Liver (tissue), 9 donors: ENCODE data around the gene MYL4. TPM values are rescaled to one million over a fixed set of nuclear protein-coding genes. Genes with fewer than 3 reads are reported as not detected.

Experiments used
- DNase-seq: peaks from one replicate; pipeline ENCODE4 v3.0.0-alpha.2; 2017; ENCODE audit warnings: low spot score
- H3K27ac ChIP-seq, 2 donors: one replicate each; pipeline ENCODE4 v1.7.0; 2013; ENCODE audit warnings: inconsistent platforms in 2 of 2, low read length in 2 of 2, control low read depth in 1 of 2, low read depth in 1 of 2, mild to moderate bottlenecking in 1 of 2
- H3K27me3 ChIP-seq, 4 donors: one replicate each; pipeline versions ENCODE4 v1.6.1 to v1.7.0; 2013; ENCODE audit warnings: low read length in 3 of 4, inconsistent platforms in 1 of 4, mild to moderate bottlenecking in 1 of 4, moderate library complexity in 1 of 4; ENCODE audit not compliant: control insufficient read depth in 4 of 4, insufficient read depth in 4 of 4
- H3K36me3 ChIP-seq, 4 donors: one replicate each; pipeline versions ENCODE4 v1.6.1 to v1.7.0; 2013; ENCODE audit warnings: low read length in 3 of 4, mild to moderate bottlenecking in 3 of 4, low read depth in 1 of 4, moderate library complexity in 1 of 4; ENCODE audit not compliant: control insufficient read depth in 4 of 4, insufficient read depth in 3 of 4
- H3K4me1 ChIP-seq, 4 donors: one replicate each; pipeline versions ENCODE4 v1.6.1 to v1.7.0; 2013; ENCODE audit warnings: low read length in 3 of 4, mild to moderate bottlenecking in 3 of 4, moderate library complexity in 1 of 4; ENCODE audit not compliant: control insufficient read depth in 4 of 4, insufficient read depth in 4 of 4
- H3K4me3 ChIP-seq, 3 donors: one replicate each; pipeline versions ENCODE4 v1.6.1 to v1.7.0; 2013; ENCODE audit warnings: low read length in 3 of 3, control low read depth in 1 of 3, low read depth in 1 of 3, mild to moderate bottlenecking in 1 of 3
- H3K9ac ChIP-seq, 2 donors: one replicate each; pipeline ENCODE4 v1.7.0; 2013; ENCODE audit warnings: low read length in 2 of 2, mild to moderate bottlenecking in 2 of 2, moderate library complexity in 2 of 2, control low read depth in 1 of 2, low read depth in 1 of 2
- H3K9me3 ChIP-seq, 4 donors: one replicate each; pipeline versions ENCODE4 v1.6.1 to v1.7.0; 2013; ENCODE audit warnings: low read length in 3 of 4; ENCODE audit not compliant: control insufficient read depth in 4 of 4
- ATF3 ChIP-seq: IDR thresholded peaks from 2 replicates; pipeline ENCODE4 v1.6.1; 2016; ENCODE audit warnings: antibody characterized with exemption
- CTCF ChIP-seq: fragments of 150-350 bp; IDR thresholded peaks from 2 replicates; pipeline ENCODE4 v1.5.1; 2017; ENCODE audit warnings: improper control_type of control experiment, low read depth, low read length; ENCODE audit not compliant: missing input control
- EGR1 ChIP-seq, 2 donors: IDR thresholded peaks; 2 replicates each; pipeline ENCODE4 v1.6.1; 2016 to 2018; ENCODE audit warnings: antibody characterized with exemption in 2 of 2, low read depth in 2 of 2
- FOXA2 ChIP-seq: IDR thresholded peaks from 2 replicates; pipeline ENCODE4 v1.6.1; 2016; ENCODE audit warnings: antibody characterized with exemption
- HNF4A ChIP-seq, 2 donors: conservative IDR thresholded peaks; 2 replicates each; pipeline ENCODE4 v1.6.1; 2016; ENCODE audit warnings: antibody characterized with exemption in 2 of 2, mild to moderate bottlenecking in 2 of 2
- HNF4G ChIP-seq: IDR thresholded peaks from 2 replicates; pipeline ENCODE4 v1.6.1; 2016; ENCODE audit warnings: antibody characterized with exemption
- JUND ChIP-seq, 2 donors: IDR thresholded peaks; 2 replicates each; pipeline ENCODE4 v1.6.1; 2016; ENCODE audit warnings: antibody characterized with exemption in 2 of 2
- NR2F2 ChIP-seq: IDR thresholded peaks from 2 replicates; pipeline ENCODE4 v1.6.1; 2016; ENCODE audit warnings: antibody characterized with exemption
- RAD21 ChIP-seq, 2 donors: IDR thresholded peaks; 2 replicates each; pipeline ENCODE4 v1.6.1; 2016; ENCODE audit warnings: antibody characterized with exemption in 2 of 2, mild to moderate bottlenecking in 2 of 2
- REST ChIP-seq: IDR thresholded peaks from 2 replicates; pipeline ENCODE4 v1.6.1; 2016; ENCODE audit warnings: antibody characterized with exemption, mild to moderate bottlenecking
- RXRA ChIP-seq, 2 donors: IDR thresholded peaks; 2 replicates each; pipeline ENCODE4 v1.6.1; 2017 to 2018; ENCODE audit warnings: antibody characterized with exemption in 2 of 2, mild to moderate bottlenecking in 1 of 2
- SP1 ChIP-seq: IDR thresholded peaks from 2 replicates; pipeline ENCODE4 v1.6.1; 2018; ENCODE audit warnings: antibody characterized with exemption, mild to moderate bottlenecking
- TAF1 ChIP-seq: conservative IDR thresholded peaks from 2 replicates; pipeline ENCODE4 v1.6.1; 2016; ENCODE audit warnings: antibody characterized with exemption, mild to moderate bottlenecking
- YY1 ChIP-seq: IDR thresholded peaks from 2 replicates; pipeline ENCODE4 v1.6.1; 2016; ENCODE audit warnings: antibody characterized with exemption, mild to moderate bottlenecking
- ZBTB33 ChIP-seq: IDR thresholded peaks from 2 replicates; pipeline ENCODE4 v1.6.1; 2016; ENCODE audit warnings: antibody characterized with exemption
- WGBS: extraction: QIAGEN DNeasy Blood & Tissue Kit; methylation state at CpG from one replicate; pipeline ENCODE4 v1.1.7; 2013; 5-methylcytosine and 5-hydroxymethylcytosine counted together
- polyA plus RNA-seq, 2 donors: library from polyadenylated mRNA; stranded (reverse) in 1 of 2; unstranded in 1 of 2; fragments of 200-250 nt in 1 of 2; fragments of >200 nt in 1 of 2; fragmentation: Nextera tagmentation in 1 of 2; extraction: Ambion mirVana in 1 of 2; gene quantifications; one replicate each; pipeline versions ENCODE4 v1.2.1 to v1.2.3, GENCODE V29; 2013 to 2015
- total RNA-seq, 2 donors: library from RNA; depleted of rRNA; stranded (reverse); fragments of >200 nt; gene quantifications; one replicate each; pipeline ENCODE4 v1.2.3, GENCODE V29; 2014
- donor health status: healthy.
- donor health status: healthy.
- donor health status: healthy.
- donor health status: healthy.
- donor health status: healthy.

The MYL4 gene
- total and polyA plus RNA-seq, 4 donors = 0.19 to 215 (median 0.22) TPM; not detected in 1

- no peaks in the 10 kb centered on the region for H3K9me3 ChIP-seq
- no peak for DNase-seq
These were observed 63.3 kb downstream of the MYL4 start for GRCh38 chr17:47272491-47272890.

More at GRCh38 chr17:47272491-47272890, 63.3 kb downstream of the MYL4 start:
- Histone ChIP-seq H3K27me3 (no peaks in the 10 kb centered on the region), H3K9ac (no peak overlapping the region), H3K4me3 (no peak overlapping the region), H3K4me1 (peaks cover 11 to 33% (median 19%) of the 10 kb centered on the region in 4 donors), H3K36me3 (no peaks in the 10 kb centered on the region), H3K27ac (no peak overlapping the region)
- TF ChIP-seq CTCF = no peak
- no peak for TF ChIP-seq RAD21 (IDR thresholded peaks at IDR 0.05)
- TF ChIP-seq YY1 = no peak
- TF ChIP-seq NR2F2 = no peak
- no peak for TF ChIP-seq ATF3
- no peak for TF ChIP-seq ZBTB33
- TF ChIP-seq REST = no peak
- TF ChIP-seq HNF4G = no peak
- no peak for TF ChIP-seq SP1
- no peak for TF ChIP-seq EGR1 (IDR thresholded peaks at IDR 0.05; ENCODE audit: low read depth in 2 of 2)
- no peak for TF ChIP-seq TAF1
- no peak for TF ChIP-seq RXRA (IDR thresholded peaks at IDR 0.05)
- no peak for TF ChIP-seq FOXA2
- no peak for TF ChIP-seq HNF4A (conservative IDR thresholded peaks at IDR 0.05)
- TF ChIP-seq JUND (IDR thresholded peaks at IDR 0.05) = no peak
- WGBS = 93% methylated on average over 1 of the region's 1 CpG
